HG03432 (cell line): ENCODE measurements around the gene COBLL1.
"Not testable (repeated sequence)": the region's sequence is repeated elsewhere in the genome, so short reads cannot be mapped to it uniquely, and the experiment has no call there.

Source experiments
- ATAC-seq: cut with Tn5 transposase; IDR thresholded peaks from one replicate; pipeline ENCODE4 v1.9.1; 2021; ENCODE audit warnings: mild to moderate bottlenecking, moderate library complexity; ENCODE audit not compliant: unreplicated experiment

Gene COBLL1

DNA sequence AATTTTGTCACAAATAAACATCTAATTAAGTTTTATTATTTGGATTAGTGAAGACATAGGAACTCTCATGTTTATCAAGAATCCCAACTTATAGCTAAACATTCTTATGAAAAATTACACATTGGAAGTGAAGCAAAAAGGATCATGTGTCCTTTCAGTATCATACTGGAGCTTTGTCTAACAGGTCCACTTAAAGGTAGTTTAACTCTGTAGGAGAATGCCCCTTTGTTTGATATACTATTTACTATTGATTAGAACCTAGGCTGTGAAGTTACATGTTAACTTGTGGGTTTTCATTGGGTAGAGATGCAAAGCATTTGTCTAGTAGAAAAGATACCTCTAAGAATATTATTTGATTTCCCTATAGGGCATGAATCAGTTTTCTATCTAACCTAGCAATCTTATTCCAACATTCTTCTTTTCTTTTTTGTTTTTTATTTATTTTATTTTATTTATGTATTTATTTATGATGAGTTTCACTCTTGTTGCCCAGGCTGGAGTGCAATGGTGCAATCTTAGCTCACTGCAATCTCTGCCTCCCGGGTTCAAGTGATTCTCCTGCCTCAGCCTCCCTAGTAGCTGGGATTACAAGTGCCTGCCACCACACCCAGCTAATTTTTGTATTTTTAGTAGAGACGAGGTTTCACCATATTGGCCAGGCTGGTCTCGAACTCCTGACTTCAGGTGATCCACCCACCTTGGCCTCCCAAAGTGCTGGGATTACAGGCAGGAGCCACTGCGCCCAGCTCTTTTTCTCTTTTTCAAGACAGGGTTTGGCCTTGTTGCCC is 18.5 kb upstream of the COBLL1 start:
- ATAC-seq: not testable (repeated sequence)

DNA sequence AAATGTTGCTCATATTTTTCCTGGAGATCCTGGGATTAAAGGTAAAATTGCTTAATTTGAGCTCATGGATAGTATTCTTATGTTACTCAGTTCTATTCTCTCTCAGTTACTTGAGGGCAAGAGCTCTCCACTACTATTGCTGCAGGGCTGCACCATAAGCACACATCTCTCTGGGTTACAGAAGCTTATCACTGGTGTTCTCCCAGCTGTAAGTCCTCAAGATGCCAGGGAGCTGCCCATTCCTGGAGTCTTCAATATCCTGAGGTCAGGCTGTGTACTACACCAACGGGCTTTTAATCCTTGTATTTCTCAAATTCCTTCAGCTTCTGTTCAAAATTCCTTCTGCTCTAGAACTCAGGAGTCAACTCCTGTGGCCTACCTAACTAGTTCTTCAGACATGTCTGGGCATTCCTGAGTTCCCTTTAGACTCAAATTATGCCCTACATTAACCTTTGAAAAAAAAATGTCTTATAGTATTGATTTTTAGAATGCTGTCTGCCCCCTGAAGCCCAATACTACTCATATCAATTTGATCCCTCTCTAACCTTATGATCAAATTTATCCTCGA is 17.7 kb upstream of the COBLL1 start:
- no peak for ATAC-seq

DNA sequence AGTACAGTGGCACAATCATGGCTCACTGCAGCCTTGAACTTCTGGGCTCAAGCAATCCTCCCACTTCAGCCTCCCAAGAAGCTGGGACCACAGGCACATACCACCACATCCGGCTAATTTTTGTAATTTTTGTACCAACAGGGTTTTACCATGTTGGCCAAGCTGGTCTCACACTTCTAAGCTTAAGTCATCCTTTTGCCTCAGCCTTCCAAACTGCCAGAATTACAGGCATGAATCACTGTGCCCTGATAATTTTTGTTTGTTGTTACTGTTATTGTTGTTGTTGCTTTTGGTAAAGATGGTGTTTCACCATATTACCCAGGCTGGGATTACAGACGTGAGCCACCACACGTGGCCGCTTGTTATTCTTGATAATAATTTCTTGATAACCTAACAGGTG is 10.5 kb upstream of the COBLL1 start:
- ATAC-seq: no peak

DNA sequence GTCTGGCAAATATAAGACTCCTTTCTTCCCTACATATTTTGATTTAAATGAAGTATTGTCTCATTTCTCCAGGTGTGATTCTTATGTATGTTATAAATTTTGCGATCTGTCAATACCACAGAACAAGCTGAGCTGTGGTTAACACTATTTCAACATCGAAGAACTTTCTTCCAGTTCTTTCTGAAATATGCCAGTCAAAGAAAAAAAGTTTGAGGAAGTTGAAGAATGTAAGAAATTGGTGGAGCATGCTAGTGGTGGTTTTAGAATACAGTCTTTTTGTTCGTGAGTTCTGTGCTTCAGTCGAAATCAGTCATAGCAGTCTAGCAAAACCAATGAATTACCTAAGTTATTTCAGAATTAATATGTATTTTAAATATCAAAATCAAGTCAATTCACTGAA is 8.6 kb upstream of the COBLL1 start:
- ATAC-seq: no peak

DNA sequence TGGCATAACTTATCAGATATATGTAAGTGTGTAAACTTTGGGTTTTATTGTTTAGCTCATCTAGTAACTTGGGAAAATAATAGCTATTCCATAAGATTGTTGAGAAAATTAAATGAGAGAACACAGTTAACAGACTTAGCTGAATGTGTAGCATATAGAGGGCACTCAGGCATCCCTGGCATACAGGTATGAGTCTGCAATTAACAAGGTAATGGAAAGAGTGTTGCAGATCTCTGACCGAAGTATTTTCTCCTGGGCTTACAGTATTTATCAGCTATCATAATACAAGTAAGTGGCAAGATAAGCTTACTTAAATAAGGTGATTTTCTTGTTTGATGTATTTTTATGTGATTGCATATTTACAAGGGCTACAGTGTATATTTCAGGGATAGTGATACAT is 7.9 kb upstream of the COBLL1 start:
- ATAC-seq: no peak

DNA sequence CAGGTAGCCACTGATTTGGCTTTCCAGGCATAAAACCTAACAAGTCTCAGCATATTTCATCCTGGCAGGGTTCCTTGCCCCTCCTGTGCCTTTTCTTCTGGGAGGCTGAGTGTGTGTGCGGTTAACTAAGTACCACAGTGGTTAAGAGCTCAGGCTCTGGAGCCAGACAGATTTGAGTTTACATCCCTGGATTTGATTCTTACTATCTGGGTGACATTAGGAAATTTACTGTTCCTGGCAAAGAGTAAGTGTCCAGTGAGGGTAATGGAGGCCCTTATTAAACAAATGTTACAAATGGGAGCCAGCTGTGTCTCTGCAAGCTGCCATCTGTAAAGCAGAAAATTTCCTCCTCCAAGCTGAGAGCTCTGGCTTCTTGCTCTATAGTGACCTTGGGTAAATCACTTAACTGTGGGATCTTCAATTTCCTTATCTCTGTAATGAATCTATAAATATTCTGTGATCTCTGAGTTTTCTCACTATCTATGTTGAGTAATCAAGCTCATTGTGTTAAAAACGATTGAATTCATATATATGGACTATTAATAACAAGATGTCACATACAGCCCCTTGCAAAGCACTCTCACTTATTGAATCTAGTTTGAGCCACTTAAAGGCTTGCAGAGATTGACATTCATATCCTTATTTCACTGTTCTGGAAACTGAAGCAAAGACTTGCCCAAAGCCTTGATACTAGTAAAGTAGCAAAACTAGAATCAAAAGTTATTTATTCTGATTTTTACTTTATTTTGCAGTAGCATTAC is 6.5 kb upstream of the COBLL1 start:
- ATAC-seq: no peak

DNA sequence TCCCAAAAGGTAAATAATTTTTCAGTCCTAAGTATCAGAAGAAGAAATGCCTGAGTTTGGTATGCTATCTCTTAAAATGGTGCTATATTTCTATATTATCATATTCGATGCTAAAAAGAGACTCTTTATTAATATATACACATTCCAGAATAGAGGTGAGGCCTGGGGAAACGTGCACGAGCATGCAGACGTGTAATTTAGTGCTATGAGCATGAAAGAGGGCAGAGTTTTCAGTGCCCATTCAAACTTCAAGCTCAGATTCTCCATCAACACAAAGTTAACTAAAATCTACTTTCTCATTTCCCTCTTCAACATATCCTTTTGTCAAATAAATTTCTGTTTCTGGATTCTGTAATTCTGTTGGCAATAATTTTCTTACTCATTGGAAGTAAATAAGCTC is 5.7 kb upstream of the COBLL1 start:
- no peak for ATAC-seq

DNA sequence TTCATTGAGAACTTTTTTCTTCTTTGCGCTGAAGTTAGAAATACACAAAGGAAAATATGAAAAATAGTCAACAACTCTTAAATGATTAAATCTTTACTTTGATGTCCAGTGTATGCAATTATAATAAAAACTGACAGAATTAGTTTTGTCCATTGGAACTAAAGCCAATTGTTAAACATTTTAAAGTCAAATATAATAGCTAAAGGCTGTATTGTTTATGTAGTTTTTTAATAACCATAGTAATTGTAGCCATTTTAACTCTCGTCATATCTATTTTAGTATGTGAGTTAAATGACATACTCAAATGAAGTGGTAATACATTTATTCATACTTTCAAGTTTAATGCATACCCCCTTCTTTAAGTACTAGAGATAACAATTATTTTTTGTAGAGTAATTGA is 4.7 kb upstream of the COBLL1 start:
- ATAC-seq: no peak

DNA sequence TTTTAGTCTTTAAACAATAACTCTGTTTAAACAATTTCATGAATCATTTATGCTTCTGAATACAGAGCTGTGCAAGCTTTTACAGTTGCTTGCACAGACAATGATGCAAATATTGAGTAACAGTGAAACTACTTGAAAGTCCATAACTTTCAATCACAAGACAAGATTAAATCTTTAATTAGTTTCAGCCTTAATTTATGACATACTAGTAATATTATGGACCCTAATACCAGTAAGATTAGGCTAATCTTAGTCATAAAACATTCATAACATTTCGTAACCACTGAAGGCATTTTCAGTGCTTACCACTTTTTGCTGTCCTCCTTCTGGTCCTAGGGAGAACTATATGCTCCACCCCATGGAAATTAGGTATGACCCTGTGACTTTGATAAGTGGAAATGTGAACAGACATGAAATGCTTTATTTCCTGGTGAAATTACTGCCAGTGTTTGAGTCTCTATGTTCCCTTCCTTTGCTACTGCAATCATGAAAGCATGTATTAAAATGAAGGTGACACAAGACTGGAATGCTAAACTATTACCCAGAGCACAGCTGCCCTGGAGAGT is 1.8 kb upstream of the COBLL1 start:
- no peak for ATAC-seq

DNA sequence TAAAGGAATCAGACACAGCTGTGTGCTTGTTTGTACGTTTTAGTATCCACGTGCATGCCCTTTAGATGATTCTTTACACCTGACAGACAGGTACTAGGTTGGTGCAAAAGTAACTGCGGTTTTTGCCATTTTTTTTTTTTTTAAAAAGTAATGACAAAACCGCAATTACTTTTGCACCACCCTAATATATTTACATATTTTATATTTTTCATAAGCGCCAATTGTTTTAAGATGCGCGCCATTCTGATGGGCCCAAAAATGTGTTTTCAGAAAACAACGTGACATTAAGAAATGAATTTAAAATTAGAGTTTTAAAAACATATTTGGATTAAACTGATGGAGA is 972 bp upstream of the COBLL1 start:
- ATAC-seq: no peak

DNA sequence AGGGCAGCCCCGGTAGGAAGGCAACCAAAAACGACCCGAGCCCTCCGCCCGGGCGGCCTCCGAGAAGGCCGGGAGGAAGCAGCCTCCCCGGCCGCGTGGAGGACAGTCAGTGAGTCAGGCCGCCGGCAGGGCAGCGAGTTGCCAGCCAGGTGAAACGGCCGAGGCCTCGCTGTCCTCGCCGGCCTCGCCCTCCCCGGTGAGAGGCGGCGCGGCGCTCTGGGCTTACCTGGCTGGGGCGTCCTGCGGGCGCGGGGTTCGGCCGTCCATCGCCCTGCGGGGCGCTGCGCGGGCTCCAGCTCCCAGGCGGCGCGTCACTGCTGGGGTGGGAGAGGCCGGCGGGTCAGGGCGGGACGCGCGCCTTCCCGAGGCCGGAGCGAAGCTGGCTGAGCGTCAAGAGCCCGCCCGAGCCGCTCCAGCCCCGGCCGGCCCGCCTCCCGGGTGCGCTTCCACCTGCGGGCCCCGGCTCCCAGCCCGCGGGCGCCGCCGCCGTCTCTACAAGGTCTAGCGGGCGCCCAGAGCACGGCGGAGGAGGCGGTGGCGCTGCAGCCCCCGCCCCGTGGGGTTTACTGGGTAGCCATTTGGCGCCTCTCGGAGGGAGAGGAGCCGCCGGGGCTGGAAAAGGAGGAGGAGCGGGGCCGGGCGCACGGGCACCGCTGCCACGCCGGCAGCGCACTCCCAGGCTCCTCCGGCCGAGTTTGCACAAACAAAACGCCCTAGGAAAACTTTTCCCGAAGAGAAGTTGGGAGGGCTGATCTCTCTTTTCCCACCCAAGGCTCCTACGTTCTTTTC is 499 bp downstream of the COBLL1 start:
- peak; percentile 61 for ATAC-seq

DNA sequence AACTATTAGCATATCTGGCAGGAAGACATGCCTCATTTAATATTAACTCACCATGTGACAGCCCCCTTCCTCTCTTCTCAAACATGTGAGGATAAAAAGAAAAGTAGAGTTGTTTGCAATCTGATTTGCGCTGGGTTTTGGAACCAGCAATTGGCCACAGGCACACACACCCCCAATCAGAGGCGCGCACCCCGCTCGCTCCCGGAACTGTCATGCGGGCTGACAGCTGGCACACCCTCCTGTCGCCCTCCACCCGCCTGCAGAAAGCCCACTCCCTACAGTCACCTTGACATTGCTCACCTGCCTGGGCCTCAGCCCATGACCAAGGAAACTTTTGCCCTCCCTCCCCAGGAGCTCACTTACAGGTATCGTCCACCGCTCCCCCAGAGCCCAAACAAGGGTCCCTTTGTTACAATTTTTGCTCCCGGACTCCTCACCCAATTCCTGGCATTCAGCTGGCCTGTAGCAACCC is 1.1 kb downstream of the COBLL1 start:
- ATAC-seq: no peak

DNA sequence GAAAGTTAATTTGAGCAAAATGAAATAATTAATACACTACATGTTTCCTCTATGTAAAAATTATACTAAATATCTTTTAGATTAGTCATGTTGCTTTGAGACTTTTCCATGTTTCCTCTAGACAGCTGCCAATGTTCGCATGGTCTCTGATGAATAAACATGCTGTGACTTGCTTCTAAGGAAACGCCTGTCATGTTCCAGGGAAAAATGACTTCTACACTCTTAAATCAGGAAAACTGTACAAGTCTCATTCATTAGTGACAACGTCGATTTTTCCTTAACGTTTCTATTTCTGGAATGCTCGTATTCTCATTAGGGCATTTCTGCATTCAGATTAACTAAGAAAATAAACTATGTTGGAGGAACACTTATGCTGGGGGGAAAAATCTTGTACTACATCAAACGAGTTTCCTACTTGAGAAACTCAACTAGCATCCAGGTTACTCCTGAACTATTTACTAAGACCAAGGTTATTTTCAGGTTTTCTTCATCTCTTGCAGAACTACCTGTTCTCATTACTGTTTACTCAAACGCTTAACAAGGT is 1.6 kb downstream of the COBLL1 start:
- no peak for ATAC-seq

DNA sequence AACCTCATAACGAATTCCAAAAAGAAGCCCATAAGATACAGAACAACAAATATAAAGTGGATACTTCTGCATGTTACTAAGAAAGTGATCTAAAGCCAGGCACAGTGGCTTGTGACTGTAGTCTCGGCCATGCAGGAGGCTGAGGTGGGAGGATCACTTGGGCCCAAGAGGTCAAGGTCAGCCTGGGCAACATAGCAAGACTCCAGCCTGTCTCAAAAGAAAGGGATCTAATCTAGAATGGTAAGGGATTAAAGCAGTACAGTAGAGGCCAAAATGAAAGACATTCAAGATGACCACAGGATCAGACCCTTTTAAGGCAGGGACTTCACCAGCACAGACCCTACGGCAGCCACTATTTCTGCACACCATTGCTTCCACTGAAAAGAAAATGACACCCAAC is 3.8 kb downstream of the COBLL1 start:
- no peak for ATAC-seq

DNA sequence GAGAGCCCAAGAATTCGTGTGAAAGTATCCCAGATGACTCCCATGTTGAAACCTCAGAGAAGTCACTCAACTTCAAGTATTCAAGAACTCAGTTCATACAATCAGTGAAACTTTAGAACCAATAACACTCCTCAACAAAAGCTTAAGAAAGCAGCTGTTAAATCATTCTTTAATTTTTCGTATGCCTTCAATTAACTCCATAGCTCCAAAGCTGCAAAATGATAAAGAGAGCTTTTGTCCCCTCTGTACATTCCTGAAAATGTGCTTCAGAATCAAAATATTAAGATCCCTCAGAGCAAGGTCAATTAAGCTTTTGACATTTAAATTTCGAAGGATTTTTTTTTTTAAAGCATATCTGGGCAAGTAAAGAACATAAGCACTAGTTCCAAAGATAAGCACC is 4.7 kb downstream of the COBLL1 start:
- no peak for ATAC-seq

DNA sequence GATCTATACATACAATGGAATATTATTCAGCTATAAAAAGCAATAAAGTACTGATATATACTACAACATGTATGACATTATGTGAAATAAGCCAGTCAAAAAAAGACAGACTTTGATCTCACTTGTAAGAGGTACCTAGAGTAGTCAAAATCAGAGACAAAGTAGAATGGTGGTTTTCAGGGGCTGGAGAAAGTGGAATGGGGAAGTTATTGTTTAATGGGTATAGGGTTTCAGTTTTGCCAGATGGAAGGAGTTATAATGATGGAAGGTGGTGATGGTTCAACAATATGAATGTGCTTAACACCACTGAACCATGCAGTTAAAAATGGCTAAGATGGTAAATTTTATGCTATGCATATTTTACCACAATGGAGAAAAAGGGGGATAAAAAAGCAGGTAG is 6.3 kb downstream of the COBLL1 start:
- peak; percentile 44 for ATAC-seq

DNA sequence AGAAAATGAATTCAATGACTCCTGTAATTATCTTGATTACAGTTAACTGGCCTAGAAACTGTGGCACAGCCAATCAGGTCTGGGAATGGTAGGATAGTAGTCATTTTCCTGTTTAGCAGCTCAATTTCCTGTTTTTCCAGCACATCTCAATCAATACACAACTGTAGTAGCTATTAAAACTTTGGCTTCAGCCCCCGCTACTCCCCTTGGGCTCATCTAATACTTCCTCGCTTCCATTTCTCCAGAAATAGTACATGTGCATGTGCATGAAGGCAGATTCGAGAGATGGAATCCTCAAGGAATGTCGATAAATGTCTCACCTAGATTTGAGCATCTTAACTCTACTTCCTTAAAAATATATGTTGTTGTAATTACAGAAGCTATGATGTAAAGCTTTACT is 9.7 kb downstream of the COBLL1 start:
- no peak for ATAC-seq

DNA sequence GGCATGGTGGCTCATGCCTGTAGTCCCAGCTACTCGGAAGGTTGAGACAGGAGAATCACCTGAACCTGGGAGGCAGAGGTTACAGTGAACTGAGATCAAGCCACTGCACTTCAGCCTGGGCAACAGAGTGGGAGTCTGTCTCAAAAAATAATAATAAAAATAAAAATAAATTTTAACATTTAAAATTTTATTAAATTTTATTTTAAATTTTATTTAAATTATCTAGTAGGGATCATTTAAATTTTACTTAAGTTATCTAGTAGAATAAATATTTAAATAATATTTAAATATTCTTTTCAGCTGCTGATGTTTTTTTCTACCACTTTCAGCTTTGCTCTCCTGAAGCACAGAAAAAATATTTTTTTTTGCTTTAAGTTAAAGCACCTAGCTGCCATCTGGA is 10.4 kb downstream of the COBLL1 start:
- no peak for ATAC-seq

DNA sequence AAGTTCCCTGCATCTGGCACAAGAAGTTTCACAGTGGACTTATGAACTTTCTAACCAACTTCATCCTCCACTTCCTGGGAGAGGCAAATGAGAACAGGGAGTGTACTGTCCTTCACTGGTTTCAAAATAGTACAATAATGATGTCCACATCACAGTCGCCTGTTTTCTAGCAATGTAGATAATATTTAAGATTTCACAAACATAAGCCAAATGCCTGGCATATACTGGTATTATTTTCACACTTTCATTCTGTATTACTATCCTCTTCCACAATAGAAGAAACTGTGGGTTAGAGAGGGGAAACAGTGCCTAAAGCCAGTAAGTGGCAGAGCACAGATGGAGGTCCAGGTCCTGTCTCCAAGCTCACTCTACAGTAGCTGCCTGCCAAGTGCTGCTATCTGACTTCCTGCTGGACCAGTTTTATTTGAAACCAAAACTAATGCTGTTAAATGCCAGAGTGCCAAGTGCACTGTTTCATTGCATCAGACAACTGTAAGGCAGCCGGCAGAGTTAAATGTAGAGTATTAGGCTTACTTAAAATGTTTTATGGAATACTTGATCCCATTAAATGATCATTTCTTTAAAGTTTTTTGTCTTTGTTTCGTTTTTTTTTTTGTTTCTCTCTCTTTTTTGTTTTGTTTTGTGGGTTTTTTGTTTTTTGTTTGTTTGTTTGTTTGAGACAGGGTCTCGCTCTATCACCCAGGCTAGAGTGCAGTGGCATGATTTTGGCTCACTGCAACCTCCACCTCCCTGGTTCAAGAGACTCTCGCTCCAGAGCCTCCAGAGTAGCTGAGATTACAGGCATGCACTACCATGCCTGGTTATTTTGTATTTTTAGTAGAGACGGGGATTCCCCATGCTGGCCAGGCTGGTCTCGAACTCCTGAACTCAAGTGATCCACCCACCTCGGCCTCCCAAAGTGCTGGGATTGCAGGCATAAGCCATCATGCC is 15.1 kb downstream of the COBLL1 start:
- no peak for ATAC-seq

DNA sequence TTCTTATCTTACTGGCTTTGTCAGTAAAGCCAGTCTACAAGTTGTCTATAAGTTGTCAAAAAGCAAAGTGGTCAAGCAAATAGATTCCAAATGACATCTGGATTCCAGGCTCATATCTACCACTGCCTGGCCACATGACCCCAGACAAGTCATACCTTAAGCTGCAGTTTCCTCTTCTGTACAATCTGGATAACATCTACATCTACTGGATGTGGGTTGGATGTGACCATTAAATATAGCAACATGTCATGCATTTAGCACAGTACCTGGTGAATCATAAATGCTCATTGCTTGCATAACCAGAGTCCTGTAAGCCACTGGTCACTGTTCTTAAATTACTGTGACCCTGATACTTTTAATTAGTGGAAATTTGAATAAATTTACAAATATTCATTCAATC is 16.8 kb downstream of the COBLL1 start:
- no peak for ATAC-seq
